KG1 (cell line): ENCODE results near the gene PKN3.
"Not testable (repeated sequence)": the region's sequence is repeated elsewhere in the genome, so short reads cannot be mapped to it uniquely, and the experiment has no call there.

ENCODE experiments used
- DNase-seq: peaks from one replicate; lab custom pipeline; 2025; lab: John Stamatoyannopoulos, UW

Gene PKN3

DNA sequence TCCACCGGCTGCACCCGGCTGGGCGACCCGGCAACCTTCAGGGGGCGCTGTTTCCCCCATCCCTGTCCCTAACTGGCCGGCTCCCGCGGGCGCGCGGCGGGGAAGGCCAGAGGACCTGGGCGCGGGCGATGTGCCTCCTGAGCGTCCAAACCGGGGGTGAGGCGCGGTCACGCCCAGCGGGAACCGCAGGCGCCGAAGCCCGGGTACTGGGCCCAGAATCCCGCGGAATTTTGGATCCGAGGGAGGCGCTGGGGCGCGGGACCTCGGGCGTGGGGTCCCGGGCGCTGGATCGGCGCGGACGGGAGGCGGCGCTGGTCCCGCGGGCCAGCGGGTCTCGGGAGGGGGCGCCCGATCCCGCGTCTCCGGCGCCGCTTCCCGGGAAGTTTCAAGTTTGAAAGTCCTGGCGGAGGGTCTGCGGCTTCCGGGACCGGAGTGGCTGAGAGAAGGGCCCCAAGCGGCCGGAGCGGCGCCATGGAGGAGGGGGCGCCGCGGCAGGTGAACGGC lies at the start of gene PKN3:
Gene PKN3, plus strand, starts transcription at position 59 of the 504 bp plus-strand sequence. Its CDS starts 413 bp downstream, at position 472.
- peak; percentile 75 for DNase-seq

- no peak for DNase-seq
These were observed 48.4 kb upstream of the PKN3 start for GRCh38 chr9:128653908-128654307.

- no peak for DNase-seq
These were observed 47.8 kb upstream of the PKN3 start for GRCh38 chr9:128654481-128654880.

DNA sequence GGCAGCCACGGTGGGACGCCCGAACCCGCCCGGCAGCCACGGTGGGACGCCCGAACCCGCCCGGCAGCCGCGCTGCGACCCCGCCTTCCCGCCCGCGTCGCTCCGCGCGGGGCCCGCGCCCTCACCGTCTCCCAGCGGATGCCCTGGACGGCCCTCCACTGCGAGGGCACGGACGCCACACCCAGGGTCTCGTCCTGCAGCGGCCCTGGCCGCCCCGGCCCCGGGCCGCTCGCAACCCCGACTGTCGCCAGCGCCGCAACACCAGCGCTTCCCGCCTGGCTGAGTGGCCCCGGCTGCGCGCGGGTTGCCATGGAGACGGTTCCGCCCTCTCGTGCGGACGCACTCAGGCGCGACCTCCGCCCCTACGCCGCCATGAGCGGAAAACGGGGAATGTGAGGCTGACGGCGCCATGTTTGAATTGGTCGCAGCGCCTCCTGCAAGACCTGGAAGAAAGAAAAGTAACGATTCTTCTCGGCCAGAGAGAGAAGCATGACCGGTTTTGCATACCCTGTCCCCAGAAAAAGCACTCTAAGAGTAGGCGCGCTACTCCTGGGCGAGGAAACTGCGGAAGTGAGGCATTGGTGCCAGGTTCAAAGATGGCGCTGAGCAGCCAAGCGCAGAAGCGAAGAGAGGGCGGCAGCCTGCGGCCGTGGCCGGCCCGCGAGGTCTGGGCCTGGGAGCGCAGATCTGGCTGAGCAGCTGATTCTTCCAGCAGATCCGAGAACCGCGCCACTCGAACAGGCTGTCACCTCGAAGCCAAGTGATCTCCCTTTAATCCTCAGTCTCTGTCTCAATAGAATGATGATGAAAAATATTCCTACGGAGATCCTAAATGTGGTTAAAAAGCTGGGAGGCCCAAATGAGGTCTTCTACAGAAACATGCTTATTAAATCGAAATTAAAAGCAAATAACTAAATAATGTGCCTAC lies 45.6 kb upstream of the PKN3 start, which contains the start of gene DYNC2I2:
Gene DYNC2I2, minus strand, starts transcription at position 432 of the 928 bp plus-strand sequence. Its CDS starts 121 bp downstream, at position 311.
- peak; percentile 95 for DNase-seq

DNA sequence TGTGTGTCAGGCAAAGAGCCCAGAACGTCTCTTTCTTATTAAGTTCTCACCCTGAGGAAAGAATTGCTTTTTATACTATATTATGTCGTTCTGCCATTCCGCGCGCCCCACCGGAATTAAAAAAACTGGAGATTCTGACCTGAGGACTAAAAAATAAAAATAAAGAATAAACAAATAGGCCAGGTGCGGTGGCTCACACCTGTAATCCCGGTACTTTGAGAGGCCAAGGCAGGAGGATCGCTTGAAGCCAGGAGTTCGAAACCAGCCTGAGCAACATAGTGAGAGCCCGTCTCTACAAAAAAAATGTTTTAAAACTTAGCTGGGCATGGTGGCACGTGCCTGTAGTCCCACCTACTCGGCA lies 45.0 kb upstream of the PKN3 start:
- DNase-seq: no peak

DNA sequence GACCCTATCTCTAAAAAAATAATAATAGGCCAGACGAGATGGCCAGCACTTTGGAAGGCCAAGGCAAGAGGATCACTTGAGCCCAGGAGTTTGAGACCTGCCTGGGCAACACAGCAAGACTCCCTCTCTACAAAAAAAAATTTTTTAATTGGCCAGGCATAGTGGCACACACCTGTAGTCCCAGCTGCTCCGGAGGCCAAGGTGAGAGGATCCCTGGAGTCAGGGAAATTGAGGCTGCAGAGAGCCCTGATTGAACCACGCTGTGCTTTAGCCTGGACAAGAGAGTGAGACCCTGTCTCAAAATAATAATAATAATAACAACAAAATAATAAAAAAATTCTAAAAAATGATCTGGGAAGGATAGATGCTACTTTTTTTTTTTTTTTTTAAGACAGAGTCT lies 44.5 kb upstream of the PKN3 start:
- no peak for DNase-seq

GRCh38 chr9:128666481-128666941 lies 35.8 kb upstream of the PKN3 start:
- DNase-seq: not testable (repeated sequence)

DNA sequence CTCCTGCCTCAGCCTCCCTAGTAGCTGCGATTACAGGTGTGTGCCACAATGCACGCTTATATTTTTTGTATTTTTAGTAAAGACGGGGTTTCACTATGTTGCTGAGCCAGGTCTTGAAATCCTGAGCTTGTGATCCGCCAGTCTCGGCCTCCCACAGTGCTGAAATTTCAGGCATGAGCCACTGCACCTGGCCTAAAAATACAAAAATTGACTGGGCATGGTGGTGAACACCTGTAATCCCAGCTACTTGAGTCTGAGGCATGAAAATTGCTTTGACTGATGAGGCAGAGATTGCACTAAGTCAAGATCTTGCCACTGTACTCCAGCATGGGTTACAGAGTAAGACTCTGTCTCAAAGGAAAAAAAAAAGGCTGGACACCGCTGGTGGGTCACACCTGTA lies 32.5 kb upstream of the PKN3 start:
- no peak for DNase-seq

DNA sequence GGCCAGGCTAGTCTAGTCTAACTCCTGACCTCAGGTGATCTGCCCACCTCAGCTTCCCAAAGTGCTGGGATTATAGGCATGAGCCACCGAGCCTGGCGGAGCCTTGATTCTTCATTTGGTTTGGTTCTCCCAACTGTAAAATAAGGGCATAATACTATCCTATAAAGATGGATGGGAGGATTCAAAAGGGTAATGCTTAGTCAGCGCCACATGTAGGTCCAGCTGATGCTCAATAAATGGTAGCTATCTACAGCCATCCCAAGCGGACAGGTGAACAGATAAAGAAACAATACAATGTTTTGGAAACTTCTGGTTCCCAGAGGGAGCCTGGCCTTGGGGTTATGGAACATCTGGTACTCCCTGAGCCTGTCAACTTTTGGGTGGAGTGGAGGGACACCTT lies 26.9 kb upstream of the PKN3 start:
- no peak for DNase-seq

DNA sequence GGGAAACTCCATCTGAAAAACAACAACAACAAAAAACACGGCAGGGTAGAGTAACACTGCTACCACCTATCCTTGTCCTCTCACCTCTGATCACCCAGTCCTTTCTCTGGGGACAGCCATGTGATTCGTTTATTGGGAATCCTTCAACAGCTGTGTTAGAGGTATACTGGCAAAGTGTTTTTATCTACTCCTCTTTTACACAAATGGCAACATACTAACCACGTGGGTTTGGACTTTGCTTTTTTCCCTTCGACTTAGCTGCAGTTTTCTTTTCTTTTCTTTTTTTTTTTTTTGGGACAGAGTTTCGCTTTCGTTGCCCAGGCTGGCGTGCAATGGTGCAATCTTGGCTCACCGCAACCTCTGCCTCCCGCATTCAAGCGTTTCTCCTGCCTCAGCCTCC lies 24.5 kb upstream of the PKN3 start:
- no peak for DNase-seq

- DNase-seq: peak; percentile 62
These were observed 18.8 kb upstream of the PKN3 start for GRCh38 chr9:128683340-128684064.

DNA sequence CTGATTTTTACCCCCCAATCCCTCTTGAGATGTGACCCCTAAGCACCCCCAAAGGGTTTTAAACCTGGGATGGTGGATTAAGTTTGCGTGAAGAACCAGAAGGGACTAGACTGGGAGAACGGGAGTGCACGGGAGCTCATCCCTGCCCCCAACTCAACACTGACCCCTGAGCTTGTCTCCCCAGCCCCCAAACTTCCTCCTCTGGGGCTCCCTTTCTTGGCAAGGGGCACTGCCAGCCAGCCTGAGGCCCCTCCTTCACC lies 18.3 kb upstream of the PKN3 start:
- peak; percentile 69 for DNase-seq

- peak; percentile 69 for DNase-seq
These were observed 17.7 kb upstream of the PKN3 start for GRCh38 chr9:128684325-128685199.

- no peak for DNase-seq
These were observed 16.4 kb upstream of the PKN3 start for GRCh38 chr9:128685636-128686489.

- no peak for DNase-seq
These were observed 14.8 kb upstream of the PKN3 start for GRCh38 chr9:128687453-128687852.

GRCh38 chr9:128688501-128689292 lies 13.6 kb upstream of the PKN3 start, which contains the start of gene SET:
SET (plus strand) TSS chr9:128689222; CDS start chr9:128689583, 361 bp downstream.
- peak; percentile 89 for DNase-seq

DNA sequence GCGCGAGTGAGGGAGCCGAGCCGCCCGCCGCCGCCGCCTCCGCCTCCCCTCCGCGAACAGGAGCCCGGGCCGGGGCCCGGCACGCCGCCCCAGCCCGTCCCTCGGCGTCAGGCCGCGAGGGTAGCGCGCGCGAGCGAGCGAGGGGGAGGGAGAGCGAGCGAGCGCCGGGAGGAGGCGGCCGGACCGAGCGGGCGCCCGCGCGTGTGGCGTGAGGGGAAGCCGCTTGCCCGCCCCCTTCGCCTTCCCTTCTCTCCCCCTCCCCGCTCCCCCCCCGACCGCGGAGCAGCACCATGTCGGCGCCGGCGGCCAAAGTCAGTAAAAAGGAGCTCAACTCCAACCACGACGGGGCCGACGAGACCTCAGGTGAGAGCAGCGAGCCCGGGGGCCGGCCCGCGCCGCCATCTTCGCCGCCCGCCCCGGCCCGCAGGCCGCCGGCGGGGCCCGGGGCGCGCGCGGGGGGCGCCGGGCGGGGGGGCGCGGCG lies 13.0 kb upstream of the PKN3 start:
- no peak for DNase-seq

DNA sequence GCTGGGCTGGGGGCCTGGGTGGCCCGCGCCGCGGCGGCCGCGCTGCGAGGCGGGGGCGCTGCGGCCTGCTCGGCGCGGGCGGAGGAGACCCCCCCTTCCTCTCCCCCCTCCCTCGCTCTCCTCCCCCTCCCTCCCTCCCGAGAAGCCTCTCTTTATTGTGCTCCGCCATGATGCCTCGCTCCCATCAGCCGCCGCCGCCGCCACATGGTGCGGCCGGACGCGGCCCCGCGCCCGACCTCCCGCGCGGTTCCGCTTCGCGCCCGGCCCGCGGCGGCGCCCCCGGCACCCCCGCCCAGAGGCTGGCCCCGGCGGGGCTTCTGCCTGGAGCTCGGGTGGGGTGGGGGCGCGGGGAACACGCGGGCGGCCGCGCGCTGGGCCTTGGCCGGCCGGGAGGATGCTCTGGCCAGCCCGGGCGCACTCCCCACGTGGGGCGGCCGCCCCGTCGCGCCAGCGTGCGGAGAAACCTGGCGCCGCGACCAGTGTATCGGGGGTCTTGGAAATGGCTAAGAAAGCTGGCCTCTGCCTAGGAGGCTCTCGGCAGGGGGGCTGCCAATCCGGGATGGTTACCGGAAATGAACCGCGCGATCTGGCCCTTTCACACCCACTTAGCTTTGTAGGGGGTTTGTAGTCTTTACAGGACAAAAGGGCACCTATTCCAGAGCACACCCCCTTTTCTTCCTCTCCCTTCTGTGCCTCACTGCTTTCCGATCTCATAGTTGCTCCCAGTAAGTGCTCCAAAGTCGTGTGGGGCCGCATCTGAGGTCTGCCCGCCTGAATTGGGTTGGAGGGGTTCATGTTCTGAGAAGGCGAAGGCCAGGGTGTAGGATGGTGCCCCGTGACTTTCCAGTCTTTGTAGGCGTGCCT lies 12.3 kb upstream of the PKN3 start:
- DNase-seq: no peak

- DNase-seq: no peak
These were observed 11.6 kb upstream of the PKN3 start for GRCh38 chr9:128690684-128691034.
